ENCODE measurements around the gene FNDC5. TPM values are rescaled to one million over a fixed set of nuclear protein-coding genes. Genes with fewer than 3 reads are reported as not detected.

Gene FNDC5
- polyA plus RNA-seq, 1 donor (not counting 4 experiments of a cell fraction or from before 2014, with no cell fraction given): not detected

DNA sequence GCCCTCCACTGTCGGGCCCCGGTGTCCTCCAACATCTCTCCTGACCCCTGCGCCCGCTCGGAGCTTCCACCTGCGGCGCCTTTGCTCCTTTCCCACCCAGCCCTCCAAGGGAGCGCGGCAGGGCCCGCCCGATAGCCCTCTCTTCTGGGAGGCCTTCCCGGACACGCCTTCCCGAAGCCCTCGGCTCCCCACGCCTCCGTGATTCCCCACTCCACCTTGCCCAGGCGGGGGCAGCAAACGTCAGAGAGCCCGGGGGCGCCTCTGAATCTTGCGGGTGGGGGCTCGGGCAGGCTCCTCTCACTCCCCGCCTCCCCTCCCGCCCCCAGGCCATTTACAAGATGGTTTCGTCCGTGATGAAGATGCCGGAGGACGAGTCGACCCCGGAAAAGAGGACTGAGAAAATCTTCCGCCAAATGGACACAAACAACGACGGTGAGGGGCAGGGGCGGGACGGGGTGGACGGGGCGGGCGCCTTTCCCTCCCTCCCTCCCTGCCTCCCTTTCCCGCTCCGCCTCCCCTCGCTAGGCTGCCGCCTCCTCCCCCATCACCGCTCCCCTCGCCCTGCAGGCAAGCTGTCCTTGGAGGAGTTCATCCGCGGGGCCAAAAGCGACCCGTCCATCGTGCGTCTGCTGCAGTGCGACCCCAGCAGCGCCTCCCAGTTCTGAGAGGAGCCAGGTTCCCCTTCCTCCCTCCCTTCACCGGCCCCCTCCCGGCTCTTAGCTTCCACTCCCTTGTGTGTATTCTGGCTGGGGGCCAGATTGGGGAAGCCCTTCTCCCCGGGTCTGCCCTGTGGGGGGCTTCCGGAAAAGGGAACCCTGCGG is 22.7 kb upstream of the FNDC5 start:
- H3K27ac ChIP-seq (ENCODE audit: control insufficient read depth, insufficient read depth, low read length): no peak overlapping the region

DNA sequence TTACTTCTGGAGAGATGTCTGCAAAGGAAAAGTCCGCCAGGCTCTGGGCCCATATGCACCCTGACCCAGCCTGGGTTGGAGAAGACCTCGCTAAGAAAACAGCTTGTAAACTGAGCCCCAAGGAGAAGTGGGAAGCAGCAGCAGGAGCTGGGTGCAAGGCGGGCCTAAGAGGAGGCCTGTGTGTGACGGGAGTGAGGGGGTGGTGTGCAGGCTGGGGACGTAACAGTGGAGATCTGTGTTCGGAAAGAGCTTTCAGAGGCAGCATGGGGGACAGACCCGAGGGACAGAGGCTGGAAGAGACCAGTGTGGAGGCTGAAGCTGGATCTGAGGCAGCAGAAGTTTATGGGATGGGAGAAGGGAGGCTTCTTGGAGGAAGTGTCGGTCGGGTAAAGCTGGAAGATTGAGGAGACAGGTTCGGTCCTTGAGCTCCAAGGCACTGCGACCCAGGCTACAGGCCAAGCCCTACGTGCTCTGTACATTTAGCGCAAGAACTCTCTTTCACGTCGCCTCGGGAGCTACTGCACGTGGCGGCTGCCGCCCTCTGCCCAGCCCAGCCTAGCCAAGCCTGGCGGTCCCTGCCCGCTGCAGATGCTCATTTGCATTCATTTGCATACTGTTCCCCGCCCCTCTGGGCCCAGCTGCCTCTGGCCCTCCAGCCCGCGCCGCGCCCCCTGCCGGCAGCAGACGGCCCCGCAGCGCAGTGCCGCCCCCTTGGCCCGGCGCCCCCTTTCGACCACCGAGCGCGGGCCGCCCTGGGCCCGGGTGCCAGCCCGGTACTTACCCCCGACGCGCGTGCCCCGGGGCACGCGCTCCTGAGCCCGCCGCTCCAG is 21.9 kb upstream of the FNDC5 start:
- Histone ChIP-seq H4K20me1 (ENCODE audit: control insufficient read depth, extremely low read depth, insufficient read depth, low read length) (no peaks in the 10 kb centered on the region), H3K27ac (ENCODE audit: control insufficient read depth, insufficient read depth, low read length) (no peak overlapping the region), H3K36me3 (ENCODE audit: control insufficient read depth in 2 of 2, extremely low read depth in 1 of 2, insufficient read depth in 2 of 2, low read length in 2 of 2) (peaks cover 2 to 19% of the 10 kb centered on the region in 2 experiments), H3K4me3 (ENCODE audit: control insufficient read depth in 2 of 3, extremely low read depth in 1 of 3, insufficient read depth in 2 of 3, low read depth in 1 of 3, low read length in 3 of 3) (peak overlapping the region in 2 of 3 experiments; percentile 39 to 46), H3K79me2 (ENCODE audit: control insufficient read depth, insufficient read depth, low read length) (no peaks in the 10 kb centered on the region), H3K4me2 (ENCODE audit: control insufficient read depth, extremely low read depth, insufficient read depth, low read depth, low read length) (peak overlapping the region; percentile 76), H3K4me1 (ENCODE audit: control insufficient read depth, extremely low read depth, insufficient read depth, low read length) (peaks cover 21% of the 10 kb centered on the region), H3K9me3 (ENCODE audit: control insufficient read depth, low read depth, low read length) (no peaks in the 10 kb centered on the region), H2AFZ (ENCODE audit: control insufficient read depth, low read length) (no peak overlapping the region), H3K9ac (ENCODE audit: control insufficient read depth, extremely low read depth, insufficient read depth, low read length) (no peak overlapping the region), H3K9me1 (ENCODE audit: control insufficient read depth, extremely low read depth, insufficient read depth, low read length) (no peaks in the 10 kb centered on the region), H3K27me3 (ENCODE audit: control insufficient read depth, extremely low read depth, insufficient read depth, low read length) (peaks cover 23% of the 10 kb centered on the region)
- no peak for FAIRE-seq
- dilution Hi-C loops (cut with MboI; ENCODE audit: extremely low pct_ligation_motif_present, low sequenced_read_pairs): no loop called here
- DNase-seq (ENCODE audit: low read depth, low spot score): no peak
- TF ChIP-seq, protein P1, sequence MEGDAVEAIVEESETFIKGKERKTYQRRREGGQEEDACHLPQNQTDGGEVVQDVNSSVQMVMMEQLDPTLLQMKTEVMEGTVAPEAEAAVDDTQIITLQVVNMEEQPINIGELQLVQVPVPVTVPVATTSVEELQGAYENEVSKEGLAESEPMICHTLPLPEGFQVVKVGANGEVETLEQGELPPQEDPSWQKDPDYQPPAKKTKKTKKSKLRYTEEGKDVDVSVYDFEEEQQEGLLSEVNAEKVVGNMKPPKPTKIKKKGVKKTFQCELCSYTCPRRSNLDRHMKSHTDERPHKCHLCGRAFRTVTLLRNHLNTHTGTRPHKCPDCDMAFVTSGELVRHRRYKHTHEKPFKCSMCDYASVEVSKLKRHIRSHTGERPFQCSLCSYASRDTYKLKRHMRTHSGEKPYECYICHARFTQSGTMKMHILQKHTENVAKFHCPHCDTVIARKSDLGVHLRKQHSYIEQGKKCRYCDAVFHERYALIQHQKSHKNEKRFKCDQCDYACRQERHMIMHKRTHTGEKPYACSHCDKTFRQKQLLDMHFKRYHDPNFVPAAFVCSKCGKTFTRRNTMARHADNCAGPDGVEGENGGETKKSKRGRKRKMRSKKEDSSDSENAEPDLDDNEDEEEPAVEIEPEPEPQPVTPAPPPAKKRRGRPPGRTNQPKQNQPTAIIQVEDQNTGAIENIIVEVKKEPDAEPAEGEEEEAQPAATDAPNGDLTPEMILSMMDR (optimal IDR thresholded peaks at IDR 0.05 in 1 of 3, IDR thresholded peaks at IDR 0.05 in 1 of 3, conservative IDR thresholded peaks at IDR 0.05 in 1 of 3; ENCODE audit: extremely low read depth in 1 of 3, insufficient read depth in 2 of 3, low read length in 3 of 3): peak in 2 of 3 experiments; percentile 41 to 66
- peak; percentile 40 for TF ChIP-seq EZH2 (IDR thresholded peaks at IDR 0.05; ENCODE audit: low read length)

More for the DNA sequence above, 22.7 kb upstream of the FNDC5 start:
- TF ChIP-seq EZH2 (IDR thresholded peaks at IDR 0.05; ENCODE audit: low read length): no peak
- TF ChIP-seq, protein P1 (optimal IDR thresholded peaks at IDR 0.05 in 1 of 3, IDR thresholded peaks at IDR 0.05 in 1 of 3, conservative IDR thresholded peaks at IDR 0.05 in 1 of 3; ENCODE audit: extremely low read depth in 1 of 3, insufficient read depth in 2 of 3, low read length in 3 of 3): peak in 1 of 3 experiments; percentile 19
- H3K4me2 ChIP-seq (ENCODE audit: control insufficient read depth, extremely low read depth, insufficient read depth, low read depth, low read length): peak overlapping the region; percentile 76
- H3K27me3 ChIP-seq (ENCODE audit: control insufficient read depth, extremely low read depth, insufficient read depth, low read length): peaks cover 15% of the 10 kb centered on the region
- no peak overlapping the region for H3K9ac ChIP-seq (ENCODE audit: control insufficient read depth, extremely low read depth, insufficient read depth, low read length)
- H3K9me1 ChIP-seq (ENCODE audit: control insufficient read depth, extremely low read depth, insufficient read depth, low read length): no peaks in the 10 kb centered on the region
- no peaks in the 10 kb centered on the region for H3K79me2 ChIP-seq (ENCODE audit: control insufficient read depth, insufficient read depth, low read length)
- no peaks in the 10 kb centered on the region for H3K9me3 ChIP-seq (ENCODE audit: control insufficient read depth, low read depth, low read length)
- H4K20me1 ChIP-seq (ENCODE audit: control insufficient read depth, extremely low read depth, insufficient read depth, low read length): no peaks in the 10 kb centered on the region
- H3K4me1 ChIP-seq (ENCODE audit: control insufficient read depth, extremely low read depth, insufficient read depth, low read length): peaks cover 28% of the 10 kb centered on the region
- H3K36me3 ChIP-seq (ENCODE audit: control insufficient read depth in 2 of 2, extremely low read depth in 1 of 2, insufficient read depth in 2 of 2, low read length in 2 of 2): peaks cover 2 to 19% of the 10 kb centered on the region in 2 experiments
- DNase-seq (ENCODE audit: low read depth, low spot score) (no peak), FAIRE-seq (no peak)
- H3K4me3 ChIP-seq (ENCODE audit: control insufficient read depth in 2 of 3, extremely low read depth in 1 of 3, insufficient read depth in 2 of 3, low read depth in 1 of 3, low read length in 3 of 3): peak overlapping the region; percentile 2 to 39 (median 13)
- H2AFZ ChIP-seq (ENCODE audit: control insufficient read depth, low read length): no peak overlapping the region
- dilution Hi-C loops (cut with MboI; ENCODE audit: extremely low pct_ligation_motif_present, low sequenced_read_pairs): no loop called here

Measured in keratinocyte (primary cell).